ENCODE data around the gene SIRPB2.

SIRPB2 gene

GRCh38 chr20:1536893-1537730 lies 45.9 kb upstream of the SIRPB2 start:
- H3K79me1 ChIP-seq (ENCODE audit: low read depth, low read length) = no peaks in the 10 kb centered on the region
- no peak overlapping the region for H2BK5ac ChIP-seq (ENCODE audit: low read length)
- no peaks in the 10 kb centered on the region for H3K36me3 ChIP-seq (replicated peaks in 1 of 2; ENCODE audit: control insufficient read depth in 2 of 2, insufficient read depth in 2 of 2, low read length in 2 of 2)
- H4K91ac ChIP-seq (ENCODE audit: low read depth, low read length, poor library complexity) = no peak overlapping the region
- no peak overlapping the region for H3K27ac ChIP-seq (replicated peaks; ENCODE audit: low read length)
- no peak overlapping the region for H3K4me3 ChIP-seq (ENCODE audit: low read length in 2 of 2)
- no CpG with 5 or more reads among the region's 11 CpGs for WGBS, 2 donors (ENCODE audit: extremely low coverage in 2 of 2, insufficient read length in 2 of 2, insufficient replicate concordance in 1 of 2)
- H2BK15ac ChIP-seq (ENCODE audit: low read length) = peak overlapping the region; percentile 41
- H3K9ac ChIP-seq (ENCODE audit: low read depth, low read length, poor library complexity) = no peak overlapping the region
- H2AK5ac ChIP-seq (ENCODE audit: low read depth, low read length) = no peak overlapping the region
- H3K18ac ChIP-seq (ENCODE audit: low read length) = peak overlapping the region; percentile 30
- H3K4ac ChIP-seq (ENCODE audit: low read length) = no peak overlapping the region
- peaks cover 0 to 7% (median 0%) of the 10 kb centered on the region in 3 experiments for H3K27me3 ChIP-seq (ENCODE audit: control insufficient read depth in 3 of 3, insufficient read depth in 3 of 3, low read depth in 1 of 3, low read length in 3 of 3)
- H2BK120ac ChIP-seq (ENCODE audit: low read depth, low read length) = no peak overlapping the region
- H2AFZ ChIP-seq (ENCODE audit: low read length) = no peak overlapping the region
- H3K9me3 ChIP-seq (replicated peaks in 1 of 2; ENCODE audit: control insufficient read depth in 2 of 2, insufficient read depth in 1 of 2, low read depth in 1 of 2, low read length in 2 of 2) = no peaks in the 10 kb centered on the region
- no peak overlapping the region for H3K4me2 ChIP-seq (ENCODE audit: insufficient read depth, low read length, poor library complexity, severe bottlenecking)
- no peaks in the 10 kb centered on the region for H3K4me1 ChIP-seq (ENCODE audit: control insufficient read depth in 2 of 2, insufficient read depth in 1 of 2, low read depth in 1 of 2, low read length in 2 of 2)
- no peak for DNase-seq (ENCODE audit: low spot score)
- no peak overlapping the region for H3K14ac ChIP-seq (ENCODE audit: low read length)
- no peak overlapping the region for H3K23ac ChIP-seq (ENCODE audit: low read depth, low read length, poor library complexity)
- no peak overlapping the region for H4K8ac ChIP-seq (ENCODE audit: low read depth, low read length)
- no peak overlapping the region for H2BK12ac ChIP-seq (ENCODE audit: low read length)

DNA sequence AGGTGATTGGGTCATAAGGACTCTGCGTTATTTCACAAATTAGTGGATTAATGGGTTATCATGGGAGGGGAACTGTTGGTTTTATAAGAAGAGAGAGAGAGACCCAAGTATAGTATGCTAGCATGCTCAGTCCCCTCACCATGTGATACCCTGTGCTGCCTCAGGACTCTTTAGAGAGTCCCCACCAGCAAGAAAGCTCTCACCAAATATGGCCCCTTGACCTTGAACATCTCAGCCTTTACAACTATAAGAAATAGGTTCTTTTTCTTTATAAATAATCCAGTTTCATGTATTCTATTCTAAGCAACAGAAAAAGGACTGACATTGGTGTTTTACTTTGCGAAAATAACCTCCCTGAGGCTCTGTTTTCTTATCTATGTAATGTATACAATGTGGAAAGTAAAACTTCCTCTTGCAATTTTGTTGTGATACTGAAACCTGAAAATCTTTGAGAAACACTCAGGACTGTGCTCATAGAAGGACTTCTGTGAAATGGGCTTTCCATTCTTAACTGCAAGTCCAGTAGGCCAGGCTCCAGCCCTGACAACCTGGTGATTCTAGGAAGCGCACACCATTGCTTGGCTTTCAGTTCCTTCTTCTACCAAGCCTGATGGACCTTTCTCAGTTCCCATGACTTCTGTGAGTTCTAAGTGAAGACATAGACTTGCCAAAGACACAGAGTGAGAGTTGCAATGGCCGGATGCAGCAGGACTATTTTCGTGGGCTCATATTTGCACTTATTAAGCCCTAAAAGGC lies 44.4 kb upstream of the SIRPB2 start:
- no peak for DNase-seq (ENCODE audit: low spot score)
- H3K23ac ChIP-seq (ENCODE audit: low read depth, low read length, poor library complexity) = no peak overlapping the region
- no peak overlapping the region for H3K9ac ChIP-seq (ENCODE audit: low read depth, low read length, poor library complexity)
- no peaks in the 10 kb centered on the region for H3K4me1 ChIP-seq (ENCODE audit: control insufficient read depth in 2 of 2, insufficient read depth in 1 of 2, low read depth in 1 of 2, low read length in 2 of 2)
- no peak overlapping the region for H4K91ac ChIP-seq (ENCODE audit: low read depth, low read length, poor library complexity)
- H3K27ac ChIP-seq (replicated peaks; ENCODE audit: low read length) = no peak overlapping the region
- H3K4me2 ChIP-seq (ENCODE audit: insufficient read depth, low read length, poor library complexity, severe bottlenecking) = no peak overlapping the region
- no CpG with 5 or more reads among the region's 5 CpGs for WGBS, 2 donors (ENCODE audit: extremely low coverage in 2 of 2, insufficient read length in 2 of 2, insufficient replicate concordance in 1 of 2)
- no peaks in the 10 kb centered on the region for H3K79me1 ChIP-seq (ENCODE audit: low read depth, low read length)
- no peaks in the 10 kb centered on the region for H3K36me3 ChIP-seq (replicated peaks in 1 of 2; ENCODE audit: control insufficient read depth in 2 of 2, insufficient read depth in 2 of 2, low read length in 2 of 2)
- H2BK15ac ChIP-seq (ENCODE audit: low read length) = no peak overlapping the region
- H4K8ac ChIP-seq (ENCODE audit: low read depth, low read length) = no peak overlapping the region
- H3K27me3 ChIP-seq (ENCODE audit: control insufficient read depth in 3 of 3, insufficient read depth in 3 of 3, low read depth in 1 of 3, low read length in 3 of 3) = peaks cover 0 to 7% (median 0%) of the 10 kb centered on the region in 3 experiments
- H2AK5ac ChIP-seq (ENCODE audit: low read depth, low read length) = no peak overlapping the region
- no peak overlapping the region for H2BK120ac ChIP-seq (ENCODE audit: low read depth, low read length)
- no peak overlapping the region for H3K14ac ChIP-seq (ENCODE audit: low read length)
- H3K4me3 ChIP-seq (ENCODE audit: low read length in 2 of 2) = peak overlapping the region in 1 of 2 donors; percentile 40
- no peak overlapping the region for H2AFZ ChIP-seq (ENCODE audit: low read length)
- H3K4ac ChIP-seq (ENCODE audit: low read length) = no peak overlapping the region
- no peak overlapping the region for H3K18ac ChIP-seq (ENCODE audit: low read length)
- H2BK12ac ChIP-seq (ENCODE audit: low read length) = no peak overlapping the region
- no peaks in the 10 kb centered on the region for H3K9me3 ChIP-seq (replicated peaks in 1 of 2; ENCODE audit: control insufficient read depth in 2 of 2, insufficient read depth in 1 of 2, low read depth in 1 of 2, low read length in 2 of 2)
- H2BK5ac ChIP-seq (ENCODE audit: low read length) = no peak overlapping the region

DNA sequence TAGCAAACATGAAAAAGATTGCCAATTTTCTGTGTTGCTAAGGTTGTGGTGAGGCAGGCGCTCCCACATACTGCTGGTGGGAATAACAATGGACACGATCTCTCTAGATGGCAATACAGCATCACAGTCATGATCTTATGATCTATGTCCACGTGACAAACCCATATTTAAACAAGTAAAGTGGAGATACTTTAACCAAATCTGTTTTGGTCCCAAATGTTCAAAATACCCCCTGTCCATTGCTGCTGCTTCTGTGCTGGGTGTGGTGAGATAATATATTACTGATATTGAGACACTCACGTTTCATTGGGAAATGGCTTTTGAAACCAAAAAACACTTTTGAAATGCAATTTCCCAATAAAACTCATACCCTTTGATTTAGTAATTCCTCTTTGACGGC lies 43.3 kb upstream of the SIRPB2 start:
- no peak overlapping the region for H3K4ac ChIP-seq (ENCODE audit: low read length)

DNA sequence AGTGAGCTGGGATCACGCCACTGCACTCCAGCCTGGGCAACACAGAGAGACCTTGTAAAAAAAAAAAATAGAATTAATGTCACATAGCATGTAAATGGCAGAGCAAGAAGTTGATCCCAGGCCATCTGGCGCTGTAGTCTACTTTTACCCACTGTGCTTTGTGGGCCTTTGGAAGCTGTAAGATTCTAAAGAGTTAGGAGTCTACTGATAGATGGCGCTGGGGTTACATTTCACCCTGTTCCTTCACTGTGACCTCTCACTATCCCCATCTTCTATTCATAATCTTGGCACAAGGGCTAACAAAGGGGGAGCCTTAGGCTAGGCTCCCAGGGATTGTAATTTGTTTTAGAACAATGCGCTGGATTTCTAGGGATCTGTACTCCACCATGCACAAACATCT lies 41.8 kb upstream of the SIRPB2 start:
- H3K36me3 ChIP-seq (replicated peaks in 1 of 2; ENCODE audit: control insufficient read depth in 2 of 2, insufficient read depth in 2 of 2, low read length in 2 of 2) = no peaks in the 10 kb centered on the region
- H3K9me3 ChIP-seq (replicated peaks in 1 of 2; ENCODE audit: control insufficient read depth in 2 of 2, insufficient read depth in 1 of 2, low read depth in 1 of 2, low read length in 2 of 2) = no peaks in the 10 kb centered on the region
- H2BK12ac ChIP-seq (ENCODE audit: low read length) = no peak overlapping the region
- no peak overlapping the region for H3K4me2 ChIP-seq (ENCODE audit: insufficient read depth, low read length, poor library complexity, severe bottlenecking)
- H3K23ac ChIP-seq (ENCODE audit: low read depth, low read length, poor library complexity) = no peak overlapping the region
- no peak overlapping the region for H2BK120ac ChIP-seq (ENCODE audit: low read depth, low read length)
- H3K9ac ChIP-seq (ENCODE audit: low read depth, low read length, poor library complexity) = no peak overlapping the region
- no peak for DNase-seq (ENCODE audit: low spot score)
- no CpG with 5 or more reads among the region's 4 CpGs for WGBS, 2 donors (ENCODE audit: extremely low coverage in 2 of 2, insufficient read length in 2 of 2, insufficient replicate concordance in 1 of 2)
- no peak overlapping the region for H2BK5ac ChIP-seq (ENCODE audit: low read length)
- H4K91ac ChIP-seq (ENCODE audit: low read depth, low read length, poor library complexity) = no peak overlapping the region
- H3K79me1 ChIP-seq (ENCODE audit: low read depth, low read length) = no peaks in the 10 kb centered on the region
- H2AFZ ChIP-seq (ENCODE audit: low read length) = no peak overlapping the region
- H3K27ac ChIP-seq (replicated peaks; ENCODE audit: low read length) = no peak overlapping the region
- H3K4me3 ChIP-seq (ENCODE audit: low read length in 2 of 2) = no peak overlapping the region
- H3K18ac ChIP-seq (ENCODE audit: low read length) = no peak overlapping the region
- no peak overlapping the region for H3K14ac ChIP-seq (ENCODE audit: low read length)
- H2BK15ac ChIP-seq (ENCODE audit: low read length) = no peak overlapping the region
- H3K27me3 ChIP-seq (ENCODE audit: control insufficient read depth in 3 of 3, insufficient read depth in 3 of 3, low read depth in 1 of 3, low read length in 3 of 3) = peaks cover 0 to 7% (median 0%) of the 10 kb centered on the region in 3 experiments
- no peaks in the 10 kb centered on the region for H3K4me1 ChIP-seq (ENCODE audit: control insufficient read depth in 2 of 2, insufficient read depth in 1 of 2, low read depth in 1 of 2, low read length in 2 of 2)
- H3K4ac ChIP-seq (ENCODE audit: low read length) = no peak overlapping the region
- H2AK5ac ChIP-seq (ENCODE audit: low read depth, low read length) = no peak overlapping the region
- H4K8ac ChIP-seq (ENCODE audit: low read depth, low read length) = no peak overlapping the region

More for the DNA sequence above, 43.3 kb upstream of the SIRPB2 start:
- Histone ChIP-seq H3K27me3 (ENCODE audit: control insufficient read depth in 3 of 3, insufficient read depth in 3 of 3, low read depth in 1 of 3, low read length in 3 of 3) (peaks cover 0 to 7% (median 0%) of the 10 kb centered on the region in 3 experiments), H2BK15ac (ENCODE audit: low read length) (no peak overlapping the region), H3K9ac (ENCODE audit: low read depth, low read length, poor library complexity) (no peak overlapping the region), H3K14ac (ENCODE audit: low read length) (no peak overlapping the region), H3K27ac (replicated peaks; ENCODE audit: low read length) (no peak overlapping the region), H2AK5ac (ENCODE audit: low read depth, low read length) (no peak overlapping the region), H3K23ac (ENCODE audit: low read depth, low read length, poor library complexity) (no peak overlapping the region), H3K4me1 (ENCODE audit: control insufficient read depth in 2 of 2, insufficient read depth in 1 of 2, low read depth in 1 of 2, low read length in 2 of 2) (no peaks in the 10 kb centered on the region), H4K91ac (ENCODE audit: low read depth, low read length, poor library complexity) (no peak overlapping the region), H2AFZ (ENCODE audit: low read length) (no peak overlapping the region), H3K79me1 (ENCODE audit: low read depth, low read length) (no peaks in the 10 kb centered on the region), H2BK5ac (ENCODE audit: low read length) (no peak overlapping the region), H3K4me2 (ENCODE audit: insufficient read depth, low read length, poor library complexity, severe bottlenecking) (no peak overlapping the region), H3K36me3 (replicated peaks in 1 of 2; ENCODE audit: control insufficient read depth in 2 of 2, insufficient read depth in 2 of 2, low read length in 2 of 2) (no peaks in the 10 kb centered on the region), H3K9me3 (replicated peaks in 1 of 2; ENCODE audit: control insufficient read depth in 2 of 2, insufficient read depth in 1 of 2, low read depth in 1 of 2, low read length in 2 of 2) (no peaks in the 10 kb centered on the region), H4K8ac (ENCODE audit: low read depth, low read length) (no peak overlapping the region), H3K18ac (ENCODE audit: low read length) (no peak overlapping the region), H3K4me3 (ENCODE audit: low read length in 2 of 2) (no peak overlapping the region), H2BK12ac (ENCODE audit: low read length) (no peak overlapping the region), H2BK120ac (ENCODE audit: low read depth, low read length) (no peak overlapping the region)
- no peak for DNase-seq (ENCODE audit: low spot score)
- no CpG with 5 or more reads among the region's 5 CpGs for WGBS, 2 donors (ENCODE audit: extremely low coverage in 2 of 2, insufficient read length in 2 of 2, insufficient replicate concordance in 1 of 2)
